HAP-1 (cell line): ENCODE measurements around the gene ANKRD66.
"Not testable (repeated sequence)": the region's sequence is repeated elsewhere in the genome, so short reads cannot be mapped to it uniquely, and the experiment has no call there.

Source experiments
- DNase-seq, 2 experiments: peaks; one replicate each; pipeline ENCODE4 v3.0.0-alpha.2; 2016 to 2020; ENCODE audit warnings: low spot score in 2 of 2
- H3K27me3 ChIP-seq: fragments of 250-450 bp; sonication (Bioruptor Pico); 2 replicates; pipeline ENCODE4 v1.5.1; 2020; ENCODE audit warnings: low read depth, mild to moderate bottlenecking, moderate library complexity
- H3K36me3 ChIP-seq: fragments of 250-450 bp; sonication (Bioruptor Pico); replicated peaks from 2 replicates; pipeline ENCODE4 v1.5.1; 2020; ENCODE audit warnings: mild to moderate bottlenecking
- H3K4me1 ChIP-seq: fragments of 250-450 bp; sonication (Bioruptor Pico); 2 replicates; pipeline ENCODE4 v1.5.1; 2020; ENCODE audit warnings: mild to moderate bottlenecking
- H3K4me3 ChIP-seq: fragments of 250-450 bp; sonication (Bioruptor Pico); 2 replicates; pipeline ENCODE4 v1.5.1; 2020; ENCODE audit warnings: mild to moderate bottlenecking, moderate library complexity
- H3K9me3 ChIP-seq: fragments of 250-450 bp; sonication (Bioruptor Pico); 2 replicates; pipeline ENCODE4 v1.5.1; 2020; ENCODE audit warnings: mild to moderate bottlenecking, moderate library complexity
- in situ Hi-C: fragments of 300-500 bp; cut with MboI; formaldehyde crosslinking; loops from 3 replicates; pipeline ENCODE4 v1.14.3; 2020; ENCODE audit warnings: low sequenced_read_pairs, inconsistent platforms, mixed read lengths

Gene ANKRD66

GRCh38 chr6:46741482-46741881, 5.3 kb upstream of the ANKRD66 start:
- H3K4me1 ChIP-seq = no peaks in the 10 kb centered on the region

GRCh38 chr6:46741910-46742309, 4.8 kb upstream of the ANKRD66 start:
- Histone ChIP-seq H3K4me3 (no peak overlapping the region), H3K4me1 (no peaks in the 10 kb centered on the region), H3K27me3 (no peaks in the 10 kb centered on the region), H3K9me3 (no peaks in the 10 kb centered on the region), H3K36me3 (no peaks in the 10 kb centered on the region)
- DNase-seq = no peak
- in situ Hi-C loops = no loop called here

More at GRCh38 chr6:46741482-46741881, 5.3 kb upstream of the ANKRD66 start:
- Histone ChIP-seq H3K36me3 (no peaks in the 10 kb centered on the region), H3K9me3 (no peaks in the 10 kb centered on the region), H3K4me3 (no peak overlapping the region), H3K27me3 (peaks cover under 1% of the 10 kb centered on the region)
- no peak for DNase-seq
- in situ Hi-C loops = no loop called here

- no peaks in the 10 kb centered on the region for H3K36me3 ChIP-seq
- no peaks in the 10 kb centered on the region for H3K9me3 ChIP-seq
- no peak for DNase-seq
- no peaks in the 10 kb centered on the region for H3K4me1 ChIP-seq
- in situ Hi-C loops = no loop called here
- H3K27me3 ChIP-seq = no peaks in the 10 kb centered on the region
- no peak overlapping the region for H3K4me3 ChIP-seq
Observed at GRCh38 chr6:46743425-46744158, 3.1 kb upstream of the ANKRD66 start.

GRCh38 chr6:46744159-46744725, 2.5 kb upstream of the ANKRD66 start:
- H3K4me1 ChIP-seq, in situ Hi-C loops, H3K4me3 ChIP-seq, H3K36me3 ChIP-seq, H3K9me3 ChIP-seq, H3K27me3 ChIP-seq, DNase-seq: not testable (repeated sequence)

- Histone ChIP-seq H3K4me3 (no peak overlapping the region), H3K9me3 (no peaks in the 10 kb centered on the region), H3K36me3 (no peaks in the 10 kb centered on the region), H3K27me3 (no peaks in the 10 kb centered on the region), H3K4me1 (no peaks in the 10 kb centered on the region)
- DNase-seq = no peak
- in situ Hi-C loops = no loop called here
Observed at GRCh38 chr6:46745973-46746372, 760 bp upstream of the ANKRD66 start.

- no peaks in the 10 kb centered on the region for H3K27me3 ChIP-seq
- in situ Hi-C loops = no loop called here
- no peaks in the 10 kb centered on the region for H3K4me1 ChIP-seq
- DNase-seq = no peak
- H3K9me3 ChIP-seq = no peaks in the 10 kb centered on the region
- no peaks in the 10 kb centered on the region for H3K36me3 ChIP-seq
- H3K4me3 ChIP-seq = no peak overlapping the region
Observed at GRCh38 chr6:46748940-46749503, 2.3 kb downstream of the ANKRD66 start.

- H3K9me3 ChIP-seq = no peaks in the 10 kb centered on the region
- in situ Hi-C loops = no loop called here
- H3K4me1 ChIP-seq = no peaks in the 10 kb centered on the region
- H3K36me3 ChIP-seq = no peaks in the 10 kb centered on the region
- DNase-seq = no peak
- peaks cover 3% of the 10 kb centered on the region; the same call in 1 of the 2 replicates for H3K27me3 ChIP-seq
- H3K4me3 ChIP-seq = no peak overlapping the region
Observed at GRCh38 chr6:46749731-46750130, 3.0 kb downstream of the ANKRD66 start.

- H3K4me3 ChIP-seq = no peak overlapping the region
- DNase-seq = no peak
- H3K36me3 ChIP-seq = no peaks in the 10 kb centered on the region
- in situ Hi-C loops = no loop called here
- H3K4me1 ChIP-seq = no peaks in the 10 kb centered on the region
- peaks cover 3% of the 10 kb centered on the region; the same call in 1 of the 2 replicates for H3K27me3 ChIP-seq
- no peaks in the 10 kb centered on the region for H3K9me3 ChIP-seq
Observed at GRCh38 chr6:46751658-46752057, 4.9 kb downstream of the ANKRD66 start.

GRCh38 chr6:46755865-46756264, 9.1 kb downstream of the ANKRD66 start:
- DNase-seq = no peak
- peaks cover 3% of the 10 kb centered on the region for H3K27me3 ChIP-seq
- no peaks in the 10 kb centered on the region for H3K4me1 ChIP-seq
- no peaks in the 10 kb centered on the region for H3K9me3 ChIP-seq
- in situ Hi-C loops = no loop called here
- no peak overlapping the region for H3K4me3 ChIP-seq
- H3K36me3 ChIP-seq = no peaks in the 10 kb centered on the region

- no peak for DNase-seq
- in situ Hi-C loops = no loop called here
- H3K4me1 ChIP-seq = no peaks in the 10 kb centered on the region
Observed at GRCh38 chr6:46756469-46757213, 9.9 kb downstream of the ANKRD66 start.

GRCh38 chr6:46757214-46757596, 10.5 kb downstream of the ANKRD66 start:
- H3K4me1 ChIP-seq = no peaks in the 10 kb centered on the region
- DNase-seq = no peak
- no peaks in the 10 kb centered on the region for H3K9me3 ChIP-seq
- in situ Hi-C loops = no loop called here
- peaks cover 3% of the 10 kb centered on the region for H3K27me3 ChIP-seq
- no peaks in the 10 kb centered on the region for H3K36me3 ChIP-seq
- no peak overlapping the region for H3K4me3 ChIP-seq

More at GRCh38 chr6:46756469-46757213, 9.9 kb downstream of the ANKRD66 start:
- Histone ChIP-seq H3K27me3 (peaks cover 3% of the 10 kb centered on the region), H3K4me3 (no peak overlapping the region), H3K36me3 (no peaks in the 10 kb centered on the region), H3K9me3 (no peaks in the 10 kb centered on the region)

GRCh38 chr6:46758960-46759753, 12.4 kb downstream of the ANKRD66 start:
- in situ Hi-C loops = no loop called here

GRCh38 chr6:46760925-46761324, 14.2 kb downstream of the ANKRD66 start:
- Histone ChIP-seq H3K4me3 (no peak overlapping the region), H3K27me3 (no peaks in the 10 kb centered on the region; the same call in 1 of the 2 replicates), H3K4me1 (no peaks in the 10 kb centered on the region), H3K36me3 (no peaks in the 10 kb centered on the region), H3K9me3 (no peaks in the 10 kb centered on the region)
- in situ Hi-C loops = no loop called here
- DNase-seq = no peak

More at GRCh38 chr6:46758960-46759753, 12.4 kb downstream of the ANKRD66 start:
- no peaks in the 10 kb centered on the region for H3K4me1 ChIP-seq
- no peaks in the 10 kb centered on the region for H3K9me3 ChIP-seq
- peaks cover 3% of the 10 kb centered on the region for H3K27me3 ChIP-seq
- no peak overlapping the region for H3K4me3 ChIP-seq
- DNase-seq = no peak
- H3K36me3 ChIP-seq = no peaks in the 10 kb centered on the region
